Sigmoid colon (tissue), 3 donors: ENCODE measurements around the gene TMEM254.

ENCODE experiments used
- CTCF ChIP-seq, 4 experiments: fragments of 450-650 bp in 3 of 4; fragments of 200-600 bp in 1 of 4; IDR thresholded peaks; one replicate each; pipeline ENCODE4 v1.5.1; 2016 to 2019; ENCODE audit warnings: antibody characterized with exemption in 4 of 4, mild to moderate bottlenecking in 3 of 4, moderate library complexity in 2 of 4
- POLR2A ChIP-seq, 2 donors: fragments of 450-650 bp; IDR thresholded peaks; one replicate each; pipeline ENCODE4 v1.6.1; 2016; ENCODE audit warnings: antibody characterized with exemption in 2 of 2, mild to moderate bottlenecking in 2 of 2, moderate library complexity in 2 of 2

- TF ChIP-seq POLR2A (IDR thresholded peaks at IDR 0.05) (no peak), CTCF (IDR thresholded peaks at IDR 0.05) (no peak)
Measured at GRCh38 chr10:80100116-80100515, 21.7 kb downstream of the TMEM254 start.
